GM18517 (cell line): ENCODE results near the gene TRIM67.
"Not testable (repeated sequence)": the region's sequence is repeated elsewhere in the genome, so short reads cannot be mapped to it uniquely, and the experiment has no call there.

Source experiments
- ATAC-seq: cut with Tn5 transposase; IDR thresholded peaks from one replicate; pipeline ENCODE4 v1.9.1; 2021; ENCODE audit warnings: mild to moderate bottlenecking, moderate library complexity; ENCODE audit not compliant: unreplicated experiment

The TRIM67 gene

GRCh38 chr1:231201979-231202633 is 40.2 kb downstream of the TRIM67 start:
- ATAC-seq, result no peak

GRCh38 chr1:231203259-231204057 is 41.6 kb downstream of the TRIM67 start:
- ATAC-seq, result no peak

GRCh38 chr1:231206856-231207255 is 45.0 kb downstream of the TRIM67 start:
- no peak for ATAC-seq

DNA sequence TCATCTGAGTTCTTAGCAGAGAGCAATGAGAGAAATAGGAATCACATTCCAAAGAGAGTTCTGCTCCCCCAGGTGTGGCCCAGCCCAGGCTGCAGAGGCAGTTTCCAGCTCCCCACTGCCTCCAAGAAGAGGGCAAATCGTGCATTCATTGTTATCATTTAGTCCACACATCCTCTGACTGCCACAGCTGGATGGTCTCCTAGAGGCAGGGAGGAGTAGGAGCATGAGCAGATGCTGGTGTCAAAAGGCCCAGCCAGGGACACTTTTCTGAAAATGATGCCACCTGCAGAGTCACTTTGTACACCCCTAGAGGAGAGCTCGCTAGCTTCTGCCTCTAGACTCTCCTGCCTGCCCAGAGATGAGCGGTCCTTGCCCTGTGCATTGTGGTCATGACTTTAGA is 45.6 kb downstream of the TRIM67 start:
- ATAC-seq, result no peak

- no peak for ATAC-seq
These were observed 47.1 kb downstream of the TRIM67 start for GRCh38 chr1:231208980-231209379.

DNA sequence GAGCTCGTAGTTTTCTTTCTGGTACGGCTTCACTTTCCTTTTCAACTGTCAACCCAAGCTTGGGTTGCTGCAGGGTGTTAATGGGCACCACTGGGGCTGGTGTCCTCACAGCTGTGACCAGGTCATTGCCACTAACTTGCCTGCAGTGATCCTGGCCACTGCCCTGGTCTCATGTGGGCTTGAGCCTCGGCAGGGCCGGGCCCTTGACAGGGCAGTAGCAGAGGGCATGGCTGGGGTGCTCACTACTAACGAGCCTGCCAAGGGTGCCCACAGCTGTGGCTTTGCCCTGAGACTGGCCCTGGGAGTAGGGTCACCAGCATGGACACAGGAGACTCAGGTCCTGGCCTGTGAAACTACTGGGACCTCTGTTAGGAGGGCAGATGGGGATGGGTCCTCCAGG is 47.7 kb downstream of the TRIM67 start:
- ATAC-seq, result no peak

DNA sequence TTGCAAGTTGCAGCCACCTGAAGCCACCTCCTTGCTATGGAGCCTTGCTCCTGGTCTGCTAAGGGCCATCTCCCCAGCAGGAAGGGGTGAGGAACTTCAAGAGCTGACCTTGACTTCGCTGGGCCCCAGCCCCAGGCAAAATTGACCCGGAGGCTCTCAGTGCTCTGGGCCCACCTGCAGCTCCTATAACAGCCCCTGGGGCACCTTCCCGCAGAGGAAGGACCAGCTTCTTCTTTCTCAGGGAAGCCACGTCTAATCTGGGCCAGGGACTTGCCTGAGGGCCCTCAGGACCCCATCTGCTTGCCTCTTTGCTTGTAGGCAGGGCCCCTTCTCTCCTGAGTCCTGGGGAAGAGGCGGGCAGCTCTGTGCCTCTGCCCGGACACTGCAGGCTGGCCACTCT is 48.3 kb downstream of the TRIM67 start:
- no peak for ATAC-seq

DNA sequence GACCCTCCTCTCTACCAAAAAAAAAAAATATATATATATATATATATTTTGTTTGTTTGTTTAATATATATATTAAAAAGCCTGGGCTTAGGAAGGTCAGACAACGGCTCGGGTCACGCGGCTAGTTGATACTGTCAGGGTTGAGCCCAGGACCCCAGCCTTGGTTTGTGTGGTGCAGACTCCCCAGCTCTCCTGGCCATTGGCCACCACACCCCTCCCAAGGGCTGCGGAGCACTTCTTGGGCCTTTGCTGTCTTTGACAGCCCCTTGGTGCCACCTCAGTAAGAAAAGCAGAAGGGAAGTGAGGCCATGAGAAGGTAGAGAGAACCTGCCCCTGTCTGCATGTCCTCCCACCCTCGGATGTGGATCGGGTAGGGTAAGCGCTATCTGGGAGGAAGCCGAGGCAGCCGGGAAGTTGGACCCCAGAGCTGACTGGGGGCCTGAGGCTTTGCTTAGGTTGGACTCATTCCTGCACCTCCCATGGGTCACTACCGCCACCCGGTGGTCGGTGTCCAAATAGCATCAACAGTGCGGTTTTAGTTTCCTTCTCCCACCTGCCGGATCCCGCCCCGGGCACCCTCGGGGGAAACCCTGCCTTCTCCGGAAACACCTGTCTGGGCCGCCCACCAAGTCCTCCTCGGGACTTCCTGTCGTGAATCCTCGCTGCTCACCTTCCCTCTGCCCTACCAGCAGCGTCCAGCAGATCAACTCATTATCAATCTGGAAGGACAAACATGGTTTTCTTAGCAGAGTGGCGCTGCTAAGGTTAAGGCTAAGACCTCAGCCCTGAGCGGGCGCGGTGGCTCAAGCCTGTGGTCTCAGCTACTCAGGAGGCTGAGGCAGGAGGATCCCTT is 49.4 kb downstream of the TRIM67 start:
- peak; percentile 87 for ATAC-seq

GRCh38 chr1:231212301-231212700 is 50.4 kb downstream of the TRIM67 start:
- not testable (repeated sequence) for ATAC-seq

DNA sequence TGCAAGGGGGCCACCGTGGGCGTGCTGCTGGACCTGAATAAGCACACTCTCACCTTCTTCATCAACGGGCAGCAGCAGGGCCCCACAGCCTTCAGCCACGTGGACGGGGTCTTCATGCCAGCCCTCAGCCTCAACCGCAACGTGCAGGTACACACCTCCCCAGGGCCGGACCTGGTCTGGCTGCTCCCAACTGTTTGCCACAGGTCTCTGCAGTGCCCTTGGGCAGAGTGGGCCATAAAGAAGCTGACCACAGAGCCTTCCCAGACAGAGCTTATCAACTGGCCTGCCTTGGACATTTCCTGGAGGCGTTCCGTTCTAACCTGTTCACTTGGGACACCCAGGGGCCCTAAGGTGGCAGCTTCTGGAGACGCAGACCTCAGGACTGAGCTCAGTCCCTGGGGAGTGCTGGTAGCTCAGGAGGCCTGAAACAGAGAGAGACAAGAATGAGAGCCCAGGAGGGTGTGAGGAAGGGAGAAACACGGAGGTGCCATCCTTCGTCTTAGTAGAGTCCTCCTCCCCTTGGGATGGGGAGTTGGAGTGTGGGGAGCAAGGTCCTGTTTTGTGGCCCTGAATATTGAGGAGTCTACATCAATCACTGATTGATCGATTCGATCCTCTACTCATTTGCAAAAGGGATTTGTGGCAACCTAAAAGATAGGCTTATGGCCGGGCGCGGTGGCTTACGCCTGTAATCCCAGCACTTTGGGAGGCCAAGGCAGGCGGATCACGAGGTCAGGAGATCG is 52.1 kb downstream of the TRIM67 start:
- no peak for ATAC-seq

GRCh38 chr1:231214918-231215680 is 53.2 kb downstream of the TRIM67 start:
- peak; percentile 43 for ATAC-seq

DNA sequence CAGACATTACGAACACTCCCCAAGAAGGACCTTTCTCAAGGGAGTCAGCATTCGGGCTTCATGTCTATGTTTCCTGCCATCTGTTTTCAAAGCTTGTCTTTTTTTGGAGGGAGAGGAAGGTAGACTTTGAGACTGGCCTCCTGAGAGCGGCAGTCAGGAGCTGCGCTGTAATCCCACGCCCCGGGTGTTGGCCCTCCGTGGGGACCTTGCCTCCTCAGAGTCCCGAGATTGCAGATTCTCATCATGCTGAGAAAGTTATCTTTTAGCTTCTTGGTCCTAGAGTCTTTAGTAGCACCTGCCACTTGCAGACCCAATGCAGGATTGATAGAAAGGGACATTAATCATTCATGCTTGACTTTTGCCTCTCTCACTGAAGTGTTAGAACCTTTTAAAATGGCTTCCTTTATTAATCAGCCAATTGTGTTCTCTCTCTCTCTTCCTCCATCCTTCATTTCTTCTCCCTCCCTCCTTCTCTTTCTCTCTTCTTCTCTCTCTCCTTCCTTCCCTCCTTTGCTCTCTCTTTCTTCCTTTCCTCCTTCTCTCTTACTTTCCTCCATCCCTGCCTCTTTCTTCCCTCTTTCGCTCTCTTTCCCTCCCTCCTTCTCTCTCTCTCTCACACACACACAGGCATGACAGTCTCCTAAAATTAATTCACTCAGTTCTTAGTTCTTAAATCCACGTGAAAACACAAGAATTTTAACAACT is 54.0 kb downstream of the TRIM67 start:
- ATAC-seq, result peak; percentile 11

DNA sequence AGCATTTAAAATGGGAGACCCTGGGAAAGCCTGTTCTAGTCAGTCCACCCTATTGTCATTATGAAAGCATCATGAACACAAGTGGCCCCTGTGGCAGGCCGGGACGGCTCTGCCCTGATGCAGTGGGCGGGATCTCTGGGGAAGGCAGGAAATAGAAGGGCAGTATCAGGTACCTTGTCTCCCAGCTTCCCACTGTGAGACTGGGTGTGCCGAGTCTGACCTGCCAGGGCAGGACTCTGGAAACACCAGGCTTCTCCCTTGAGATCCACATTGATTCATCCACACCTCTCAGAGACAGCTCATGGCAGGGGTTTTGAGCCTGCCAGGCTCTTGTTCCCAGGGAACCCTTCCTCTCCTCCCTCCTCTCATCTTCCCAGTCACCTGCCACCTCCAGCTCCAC is 54.6 kb downstream of the TRIM67 start:
- no peak for ATAC-seq

DNA sequence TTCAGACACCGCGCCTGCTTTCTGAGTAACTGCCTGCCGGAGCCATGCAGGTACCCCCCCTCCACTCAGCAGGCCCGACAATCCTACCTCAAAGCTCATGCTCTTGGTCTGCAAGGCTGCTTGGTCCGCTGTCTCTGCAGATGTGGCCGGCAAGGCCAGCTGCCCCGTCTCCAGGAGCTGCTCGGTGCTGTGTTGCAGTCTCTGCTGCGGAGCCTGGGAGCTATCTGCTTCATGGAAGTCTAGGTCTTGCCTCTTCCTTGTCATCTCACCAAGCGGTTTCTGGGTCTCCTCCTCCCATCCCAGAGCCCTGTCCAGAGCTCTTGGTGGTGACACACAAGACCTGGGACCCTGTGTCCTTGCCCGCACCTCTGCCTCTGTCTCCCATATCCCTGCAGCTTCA is 55.2 kb downstream of the TRIM67 start:
- no peak for ATAC-seq

DNA sequence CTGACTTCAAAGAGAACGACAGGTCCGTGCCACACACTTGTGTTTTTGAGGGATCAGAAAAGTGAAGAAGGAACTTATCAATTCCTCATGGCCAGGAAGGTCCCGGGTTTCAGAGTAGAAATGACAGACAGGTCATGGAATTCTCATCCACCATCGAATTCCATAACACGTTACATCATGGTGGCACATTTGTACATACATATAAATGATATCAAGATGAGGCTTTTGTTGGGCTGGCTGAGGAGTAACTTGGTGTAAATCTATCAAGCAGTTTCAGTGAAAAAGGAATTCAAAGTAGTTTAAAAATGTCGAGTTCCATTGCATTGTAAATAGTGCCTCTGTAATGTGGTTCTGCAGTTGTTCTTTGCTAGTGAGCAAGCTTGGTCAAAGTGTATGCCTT is 56.2 kb downstream of the TRIM67 start:
- ATAC-seq, result no peak

- ATAC-seq, result no peak
These were observed 57.9 kb downstream of the TRIM67 start for GRCh38 chr1:231219422-231220401.

- no peak for ATAC-seq
These were observed 58.9 kb downstream of the TRIM67 start for GRCh38 chr1:231220801-231221200.

DNA sequence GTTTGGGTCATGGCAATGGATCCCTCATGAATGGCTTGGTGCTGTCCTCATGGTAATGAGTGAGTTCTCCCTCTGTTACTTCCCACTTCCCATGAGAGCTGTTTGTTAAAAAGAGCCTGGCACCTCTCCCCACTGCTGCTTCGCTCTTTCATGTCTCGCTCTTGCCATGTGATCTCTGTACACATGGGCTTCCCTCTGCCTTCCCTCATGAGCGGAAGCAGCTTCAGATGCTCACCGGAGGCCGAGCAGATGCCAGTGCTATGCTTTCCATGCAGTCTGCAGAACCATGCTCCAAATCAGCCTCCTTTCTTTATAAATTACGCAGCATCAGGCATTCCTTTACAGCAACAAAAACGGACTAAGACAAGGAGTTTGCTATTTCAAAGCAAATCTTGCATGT is 64.3 kb downstream of the TRIM67 start:
- no peak for ATAC-seq
